GM18870 (cell line): ENCODE data around the gene ACTL10.

Experiments used
- ATAC-seq: cut with Tn5 transposase; IDR thresholded peaks from one replicate; pipeline ENCODE4 v1.9.1; 2021; ENCODE audit warnings: moderate library complexity; ENCODE audit not compliant: unreplicated experiment

ACTL10 gene

GRCh38 chr20:33676652-33677645 lies 10.2 kb downstream of the ACTL10 start:
- no peak for ATAC-seq

- ATAC-seq, result no peak
Measured at GRCh38 chr20:33677991-33678702, 11.4 kb downstream of the ACTL10 start.

- no peak for ATAC-seq
Measured at GRCh38 chr20:33679758-33680485, 13.2 kb downstream of the ACTL10 start.

GRCh38 chr20:33680686-33681085 lies 13.9 kb downstream of the ACTL10 start:
- ATAC-seq, result no peak

- ATAC-seq, result no peak
Measured at GRCh38 chr20:33681288-33681687, 14.5 kb downstream of the ACTL10 start.

- ATAC-seq, result no peak
Measured at GRCh38 chr20:33681728-33682353, 15.1 kb downstream of the ACTL10 start.

- ATAC-seq, result no peak
Measured at GRCh38 chr20:33684533-33685327, 18.0 kb downstream of the ACTL10 start.

- ATAC-seq, result no peak
Measured at GRCh38 chr20:33685328-33686099, 18.8 kb downstream of the ACTL10 start.

GRCh38 chr20:33686100-33686983 lies 19.6 kb downstream of the ACTL10 start, which contains the start of gene E2F1:
E2F1 (minus strand) TSS chr20:33686385; CDS start chr20:33686264, 121 bp downstream.
- peak; percentile 41 for ATAC-seq

GRCh38 chr20:33686984-33687366 lies 20.2 kb downstream of the ACTL10 start:
- no peak for ATAC-seq

GRCh38 chr20:33687370-33687915 lies 20.7 kb downstream of the ACTL10 start:
- ATAC-seq, result no peak

- no peak for ATAC-seq
Measured at GRCh38 chr20:33687993-33688937, 21.5 kb downstream of the ACTL10 start.

GRCh38 chr20:33688938-33689424 lies 22.2 kb downstream of the ACTL10 start:
- no peak for ATAC-seq

GRCh38 chr20:33689493-33689892 lies 22.8 kb downstream of the ACTL10 start:
- ATAC-seq, result no peak

GRCh38 chr20:33689973-33690372 lies 23.2 kb downstream of the ACTL10 start:
- ATAC-seq, result no peak

- no peak for ATAC-seq
Measured at GRCh38 chr20:33693289-33693688, 26.5 kb downstream of the ACTL10 start.
